Bronchial epithelial cell (primary cell): Measurements from ENCODE around the gene TAS2R3. TPM values are rescaled to one million over a fixed set of nuclear protein-coding genes. Genes with fewer than 3 reads are reported as not detected.

ENCODE experiments used
- DNase-seq: peaks from one replicate; pipeline ENCODE4 v3.0.0-alpha.2; 2010; ENCODE audit warnings: low read depth
- FAIRE-seq: peaks from 2 replicates; lab custom pipeline; 2011; peaks lifted over from hg19 to GRCh38; lab: Jason Lieb, UNC
- H3K27me3 ChIP-seq: 2 replicates; pipeline ENCODE4 v1.5.1; 2011; ENCODE audit warnings: low read length; ENCODE audit not compliant: control insufficient read depth, insufficient read depth
- H3K36me3 ChIP-seq: 2 replicates; pipeline ENCODE4 v1.5.1; 2011; ENCODE audit warnings: low read length; ENCODE audit not compliant: control insufficient read depth, insufficient read depth
- H3K4me3 ChIP-seq: 2 replicates; pipeline ENCODE4 v1.5.1; 2011; ENCODE audit warnings: mild to moderate bottlenecking, low read depth, low read length, control low read depth
- total RNA-seq: library from RNA; depleted of rRNA; stranded (reverse); fragments of >200 nt; gene quantifications from 2 replicates; pipeline ENCODE4 v1.2.1, GENCODE V29; 2014
- TF ChIP-seq, protein P1 (sequence below): IDR thresholded peaks from 2 replicates; pipeline ENCODE4 v1.5.1; 2011; ENCODE audit warnings: mild to moderate bottlenecking, moderate library complexity, low read length, control low read depth, inconsistent platforms; ENCODE audit not compliant: insufficient read depth, severe bottlenecking

The TAS2R3 gene, protein sequence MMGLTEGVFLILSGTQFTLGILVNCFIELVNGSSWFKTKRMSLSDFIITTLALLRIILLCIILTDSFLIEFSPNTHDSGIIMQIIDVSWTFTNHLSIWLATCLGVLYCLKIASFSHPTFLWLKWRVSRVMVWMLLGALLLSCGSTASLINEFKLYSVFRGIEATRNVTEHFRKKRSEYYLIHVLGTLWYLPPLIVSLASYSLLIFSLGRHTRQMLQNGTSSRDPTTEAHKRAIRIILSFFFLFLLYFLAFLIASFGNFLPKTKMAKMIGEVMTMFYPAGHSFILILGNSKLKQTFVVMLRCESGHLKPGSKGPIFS
- 3.9 and 7.6 TPM in 2 replicates for total RNA-seq

DNA sequence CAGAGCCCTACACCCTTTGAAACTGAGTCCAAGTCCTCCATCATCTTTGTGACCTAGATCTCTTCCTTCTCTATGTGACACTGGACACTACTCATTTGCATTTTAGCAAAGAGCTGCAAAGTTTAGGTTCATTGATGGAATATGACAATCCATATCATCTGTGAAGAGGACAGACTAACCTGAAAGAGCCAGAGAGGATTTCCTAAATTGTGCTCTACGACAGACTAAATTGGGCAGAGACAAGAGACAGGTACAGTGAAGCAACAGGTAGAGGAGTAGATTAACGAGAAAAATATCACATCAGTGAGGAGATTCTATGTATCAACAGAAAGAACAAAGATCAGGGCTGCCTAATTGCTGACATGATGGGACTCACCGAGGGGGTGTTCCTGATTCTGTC, at the start of gene TAS2R3:
TSS of gene TAS2R3 (plus strand) at position 301 of the 400 bp plus-strand sequence. CDS start at position 363, 62 bp downstream.
- FAIRE-seq (no peak), DNase-seq (no peak)
- Histone ChIP-seq H3K27me3 (no peaks in the 10 kb centered on the region), H3K36me3 (peaks cover 4% of the 10 kb centered on the region), H3K4me3 (no peak within 1 kb of the TSS)
- TF ChIP-seq, protein P1, sequence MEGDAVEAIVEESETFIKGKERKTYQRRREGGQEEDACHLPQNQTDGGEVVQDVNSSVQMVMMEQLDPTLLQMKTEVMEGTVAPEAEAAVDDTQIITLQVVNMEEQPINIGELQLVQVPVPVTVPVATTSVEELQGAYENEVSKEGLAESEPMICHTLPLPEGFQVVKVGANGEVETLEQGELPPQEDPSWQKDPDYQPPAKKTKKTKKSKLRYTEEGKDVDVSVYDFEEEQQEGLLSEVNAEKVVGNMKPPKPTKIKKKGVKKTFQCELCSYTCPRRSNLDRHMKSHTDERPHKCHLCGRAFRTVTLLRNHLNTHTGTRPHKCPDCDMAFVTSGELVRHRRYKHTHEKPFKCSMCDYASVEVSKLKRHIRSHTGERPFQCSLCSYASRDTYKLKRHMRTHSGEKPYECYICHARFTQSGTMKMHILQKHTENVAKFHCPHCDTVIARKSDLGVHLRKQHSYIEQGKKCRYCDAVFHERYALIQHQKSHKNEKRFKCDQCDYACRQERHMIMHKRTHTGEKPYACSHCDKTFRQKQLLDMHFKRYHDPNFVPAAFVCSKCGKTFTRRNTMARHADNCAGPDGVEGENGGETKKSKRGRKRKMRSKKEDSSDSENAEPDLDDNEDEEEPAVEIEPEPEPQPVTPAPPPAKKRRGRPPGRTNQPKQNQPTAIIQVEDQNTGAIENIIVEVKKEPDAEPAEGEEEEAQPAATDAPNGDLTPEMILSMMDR: no peak

DNA sequence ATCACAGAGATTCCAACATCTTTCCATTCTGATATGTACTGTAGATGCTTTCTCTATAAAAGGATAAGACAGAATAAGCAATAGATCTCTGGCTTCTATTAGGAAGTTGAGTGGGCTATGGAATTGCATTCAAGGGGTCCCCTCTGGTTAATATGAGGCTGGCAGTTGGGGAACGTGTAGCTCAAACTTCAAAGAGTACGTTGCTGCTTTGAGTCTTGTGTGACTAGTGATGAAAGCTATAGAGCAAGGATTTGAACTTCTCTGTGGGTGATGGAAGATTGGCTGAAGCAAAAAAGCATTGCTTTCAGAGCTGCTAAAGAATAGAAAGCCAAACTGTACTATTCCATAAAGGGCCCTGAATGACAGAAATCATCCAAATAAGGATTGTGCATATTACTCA, 49.3 kb upstream of the TAS2R3 start:
- no peak for FAIRE-seq
- TF ChIP-seq, protein P1: no peak
- H3K4me3 ChIP-seq: no peak overlapping the region
- no peak for DNase-seq
- H3K36me3 ChIP-seq: no peaks in the 10 kb centered on the region
- H3K27me3 ChIP-seq: peaks cover 3% of the 10 kb centered on the region

DNA sequence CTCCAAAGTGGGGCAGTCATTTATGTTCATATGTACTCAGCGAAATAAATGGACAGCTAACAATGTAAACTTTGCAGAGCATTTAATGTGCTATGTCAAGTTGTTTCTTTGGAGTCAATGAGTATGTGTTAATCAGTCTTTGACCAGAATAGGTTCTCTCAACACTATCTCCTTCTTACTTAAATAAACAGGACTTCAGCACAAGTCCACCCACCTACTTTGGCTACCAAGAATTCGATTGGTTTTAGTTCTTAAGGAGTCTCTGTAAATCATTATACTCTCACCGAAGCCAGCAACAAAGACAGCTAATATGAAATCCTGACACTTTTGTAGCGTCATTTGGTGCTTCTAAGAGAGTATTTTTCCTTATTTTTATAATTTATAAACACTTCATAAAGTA, 48.9 kb upstream of the TAS2R3 start:
- Histone ChIP-seq H3K4me3 (no peak overlapping the region), H3K36me3 (no peaks in the 10 kb centered on the region), H3K27me3 (peaks cover 3% of the 10 kb centered on the region)
- DNase-seq (no peak), FAIRE-seq (no peak)
- TF ChIP-seq, protein P1: no peak

DNA sequence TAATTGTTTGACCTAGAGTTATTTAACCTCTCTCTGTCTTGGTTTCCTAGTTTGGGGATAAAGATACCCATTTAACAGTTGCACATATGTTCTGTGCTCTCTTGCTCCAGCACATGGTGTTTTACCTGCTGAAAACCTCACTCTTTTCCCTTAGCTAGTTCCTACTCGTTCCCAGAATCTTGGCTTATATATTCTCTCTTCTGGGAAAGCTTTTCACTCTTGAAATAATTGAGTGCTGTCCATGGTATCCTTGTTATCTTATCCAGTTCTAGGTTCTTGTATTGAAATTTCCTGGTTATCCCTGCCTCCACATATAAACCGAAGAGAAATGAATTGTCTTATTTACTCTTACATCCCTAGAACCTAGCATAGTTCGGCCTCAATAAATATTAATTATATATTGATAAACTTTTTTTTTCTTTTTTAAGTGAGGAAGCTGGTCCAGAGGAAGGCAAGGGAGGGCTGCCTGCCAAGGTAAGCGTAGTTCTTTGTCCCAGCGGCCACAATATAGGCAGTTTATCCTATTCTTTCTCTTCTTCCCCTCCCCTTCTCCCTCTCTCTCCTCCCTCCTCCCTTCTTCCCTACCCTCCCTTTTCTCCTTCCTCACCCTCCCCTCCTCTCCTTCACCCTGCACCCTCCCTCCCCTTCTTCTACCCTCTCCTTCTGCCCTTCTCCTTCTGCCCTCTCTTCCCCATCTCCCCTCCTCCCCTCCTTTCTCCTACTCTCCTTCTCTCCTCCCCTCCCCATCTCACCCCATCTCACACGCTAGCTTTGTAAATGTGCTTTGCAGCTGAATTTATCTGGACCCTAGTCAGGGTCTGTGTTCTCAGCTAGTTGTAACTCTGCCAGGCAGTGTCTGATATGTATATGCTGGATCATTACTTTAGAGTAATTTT, 47.9 kb upstream of the TAS2R3 start:
- FAIRE-seq: no peak
- TF ChIP-seq, protein P1: no peak
- H3K36me3 ChIP-seq: no peaks in the 10 kb centered on the region

DNA sequence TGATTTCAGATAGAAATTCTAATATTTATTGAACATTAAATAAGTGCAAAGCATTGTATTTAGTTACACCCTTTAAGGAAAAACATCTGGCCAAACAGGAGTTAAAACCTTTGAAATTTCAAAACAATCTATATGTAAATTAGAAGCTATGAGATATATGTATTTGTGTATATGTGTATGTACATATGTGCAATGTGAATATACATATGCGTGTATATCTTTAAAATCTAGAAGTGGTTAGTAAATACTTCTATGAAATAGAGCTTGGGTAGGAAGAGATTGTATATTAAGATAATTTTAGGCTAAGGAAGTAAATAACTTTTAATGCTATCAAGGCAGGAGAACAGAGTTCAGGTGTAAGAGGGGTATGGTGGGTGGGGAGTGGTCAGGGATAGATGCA, 46.4 kb upstream of the TAS2R3 start:
- Histone ChIP-seq H3K4me3 (no peak overlapping the region), H3K27me3 (peaks cover 3% of the 10 kb centered on the region), H3K36me3 (no peaks in the 10 kb centered on the region)
- TF ChIP-seq, protein P1: no peak
- no peak for FAIRE-seq
- no peak for DNase-seq

More for the DNA sequence above, 47.9 kb upstream of the TAS2R3 start:
- Histone ChIP-seq H3K27me3 (peaks cover 3% of the 10 kb centered on the region), H3K4me3 (no peak overlapping the region)
- DNase-seq: no peak
